Stimulated activated CD8-positive, alpha-beta memory T cell treated with anti-CD3 and anti-CD28 coated beads, Interleukin-7, amount 100 ng/mL, for 4 hours (primary cell): ENCODE results near the gene CC2D2A.

ENCODE experiments used
- DNase-seq, 2 donors: peaks; one replicate each; pipeline ENCODE4 v3.0.0-alpha.2; 2020; ENCODE audit warnings: low read depth in 2 of 2

The CC2D2A gene

GRCh38 chr4:15648600-15648999 is 178.9 kb downstream of the CC2D2A start:
- DNase-seq, result no peak

DNA sequence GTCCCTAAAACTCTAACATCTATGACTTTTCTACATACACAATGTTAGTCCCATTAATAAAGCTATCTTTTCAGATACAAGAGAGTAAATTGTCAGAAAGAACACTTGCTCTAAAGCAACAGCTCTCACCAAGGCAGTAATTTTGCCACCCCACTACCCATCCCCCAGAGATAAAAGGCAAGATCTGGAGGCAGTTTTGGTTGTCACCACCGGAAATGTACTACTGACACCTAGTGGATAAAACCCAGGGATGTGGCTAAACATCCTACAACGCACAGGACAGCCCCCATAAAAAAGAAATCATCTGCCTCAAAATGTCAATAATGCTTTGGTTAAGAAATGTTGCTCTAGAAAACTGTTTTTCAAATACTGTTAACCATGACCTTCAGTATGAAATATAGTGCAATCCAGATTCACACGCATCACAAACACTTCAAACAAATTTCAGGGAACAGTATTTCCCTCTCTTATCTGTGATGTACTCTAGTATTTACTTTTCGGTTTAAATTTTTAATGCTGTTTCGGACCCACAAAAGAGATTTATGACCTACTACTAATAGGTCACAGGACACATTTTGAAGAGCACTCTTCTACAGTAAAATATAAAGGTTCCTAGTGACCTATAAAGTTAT is 180.3 kb downstream of the CC2D2A start:
- peak; percentile 26 to 60 for DNase-seq
